Activated CD4-positive, alpha-beta T cell treated with anti-CD3 and anti-CD28 coated beads for 36 hours (primary cell): ENCODE measurements around the gene DPH7. TPM values are rescaled to one million over a fixed set of nuclear protein-coding genes. Genes with fewer than 3 reads are reported as not detected.
"Not testable (repeated sequence)": the region's sequence is repeated elsewhere in the genome, so short reads cannot be mapped to it uniquely, and the experiment has no call there.

Experiments
- ATAC-seq: fragments of 200-7000 bp; cut with Tn5 transposase; one replicate; pipeline ENCODE4 v1.10.0; 2021; ENCODE audit warnings: mild to moderate bottlenecking, moderate library complexity
- CTCF ChIA-PET: fragments of 350-600 bp; sonication (Branson Sonifier 250); formaldehyde crosslinking; loops from one replicate; lab custom pipeline; 2021; ENCODE audit warnings: antibody characterized with exemption; lab: Charles Lee
- POLR2A ChIA-PET: fragments of 350-600 bp; sonication (Branson Sonifier 250); formaldehyde crosslinking; loops from one replicate; lab custom pipeline; 2021; ENCODE audit warnings: antibody characterized with exemption, inconsistent platforms; lab: Charles Lee
- DNase-seq: peaks from one replicate; pipeline ENCODE4 v3.0.0-alpha.2; 2020
- H3K27ac Mint-ChIP-seq: one replicate; pipeline ENCODE4 v1.8.0; 2021; ENCODE audit warnings: mixed read lengths
- H3K27me3 Mint-ChIP-seq: one replicate; pipeline ENCODE4 v1.8.0; 2021; ENCODE audit warnings: mixed read lengths
- H3K36me3 Mint-ChIP-seq: one replicate; pipeline ENCODE4 v1.8.0; 2021; ENCODE audit warnings: low read depth, mixed read lengths
- H3K4me1 Mint-ChIP-seq: one replicate; pipeline ENCODE4 v1.8.0; 2021; ENCODE audit warnings: mixed read lengths
- H3K4me3 Mint-ChIP-seq: one replicate; pipeline ENCODE4 v1.8.0; 2021; ENCODE audit warnings: mild to moderate bottlenecking, moderate library complexity, mixed read lengths
- H3K9me3 Mint-ChIP-seq: one replicate; pipeline ENCODE4 v1.8.0; 2021; ENCODE audit warnings: low read depth, mixed read lengths
- intact Hi-C, 2 experiments: fragments of 100-400 bp; cut with DNase I in 1 of 2; cut with micrococcal nuclease in 1 of 2; formaldehyde crosslinking; loops; one replicate each; pipeline versions ENCODE4 v1.14.2 to v1.15.1; 2022 to 2024; cut with DNase I, micrococcal nuclease
- total RNA-seq, 2 experiments: library from RNA; stranded (reverse); gene quantifications; one replicate each; pipeline ENCODE4 v1.2.3, GENCODE V29; 2021

The DPH7 gene
- total RNA-seq, 2 experiments from 2014 or later: 23.5 to 29.1 TPM

DNA sequence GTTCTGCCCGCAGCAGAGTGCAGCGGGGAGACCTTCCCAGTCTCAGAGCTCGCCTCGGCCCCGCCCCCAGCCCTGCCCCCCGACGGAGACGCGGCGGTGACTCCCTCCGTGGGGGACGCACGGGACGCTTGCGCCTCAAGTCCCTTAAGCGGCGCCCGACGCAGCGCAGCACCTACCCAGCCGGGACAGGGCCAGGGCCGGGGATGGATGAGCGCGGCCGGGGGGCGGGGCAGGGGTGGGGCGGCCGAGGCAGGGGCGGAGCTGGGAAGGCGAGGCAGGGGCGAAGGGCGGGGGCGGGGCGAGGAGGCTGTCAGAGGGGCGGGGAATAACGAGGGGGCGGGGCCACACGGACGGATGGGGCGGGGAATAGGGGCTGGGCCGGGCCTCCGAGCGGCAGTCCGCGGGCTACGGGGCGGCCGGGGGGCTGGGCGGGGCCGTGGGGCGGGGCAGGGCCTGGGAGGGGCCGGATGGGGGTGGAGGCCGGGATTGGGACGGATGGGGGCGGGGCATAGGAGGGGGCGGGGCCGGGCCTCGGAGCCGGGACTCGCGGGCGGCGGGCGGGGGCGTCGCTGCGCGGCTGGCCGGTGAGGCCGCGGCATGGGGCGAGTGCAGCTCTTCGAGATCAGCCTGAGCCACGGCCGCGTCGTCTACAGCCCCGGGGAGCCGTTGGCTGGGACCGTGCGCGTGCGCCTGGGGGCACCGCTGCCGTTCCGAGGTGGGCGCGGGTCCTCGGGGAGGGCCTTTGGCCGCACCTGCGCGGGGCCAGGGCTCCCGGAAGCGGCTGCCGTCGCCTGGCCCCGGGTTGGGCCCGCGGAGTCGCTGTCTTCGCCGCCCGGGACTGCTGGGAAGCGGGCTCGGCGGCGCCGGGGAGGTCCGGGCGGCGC lies 26.6 kb upstream of the DPH7 start, which contains the start of gene ARRDC1:
Gene ARRDC1, plus strand, starts transcription at position 566 of the 884 bp plus-strand sequence. Its CDS starts 32 bp downstream, at position 598.
- peak; percentile 97 for DNase-seq
- Mint-ChIP-seq H3K9me3 (no peaks in the 10 kb centered on the region), H3K4me1 (peaks cover 24% of the 10 kb centered on the region), H3K4me3 (peak within 1 kb of the TSS; percentile 76), H3K36me3 (no peaks in the 10 kb centered on the region), H3K27ac (no peak within 1 kb of the TSS), H3K27me3 (no peaks in the 10 kb centered on the region)
- intact Hi-C loops: loop anchor here (1.0 to 2.0 kb wide), 12 partner anchors 13 to 815 kb away; partner anchors contain the start of genes ZMYND19 (in 2 of the 2), DPH7 (in 1 of the 2), EXD3 (in 1 of the 2) and MRPL41 (in 1 of the 2)
- POLR2A ChIA-PET: interaction anchor here (0.8 to 1.1 kb wide), 2 partner anchors 13 to 15 kb away, joined by 4 to 5 read pairs; partner anchors contain the start of genes EHMT1 and ZMYND19
- ATAC-seq: peak; percentile 92
- CTCF ChIA-PET: no interaction called here

DNA sequence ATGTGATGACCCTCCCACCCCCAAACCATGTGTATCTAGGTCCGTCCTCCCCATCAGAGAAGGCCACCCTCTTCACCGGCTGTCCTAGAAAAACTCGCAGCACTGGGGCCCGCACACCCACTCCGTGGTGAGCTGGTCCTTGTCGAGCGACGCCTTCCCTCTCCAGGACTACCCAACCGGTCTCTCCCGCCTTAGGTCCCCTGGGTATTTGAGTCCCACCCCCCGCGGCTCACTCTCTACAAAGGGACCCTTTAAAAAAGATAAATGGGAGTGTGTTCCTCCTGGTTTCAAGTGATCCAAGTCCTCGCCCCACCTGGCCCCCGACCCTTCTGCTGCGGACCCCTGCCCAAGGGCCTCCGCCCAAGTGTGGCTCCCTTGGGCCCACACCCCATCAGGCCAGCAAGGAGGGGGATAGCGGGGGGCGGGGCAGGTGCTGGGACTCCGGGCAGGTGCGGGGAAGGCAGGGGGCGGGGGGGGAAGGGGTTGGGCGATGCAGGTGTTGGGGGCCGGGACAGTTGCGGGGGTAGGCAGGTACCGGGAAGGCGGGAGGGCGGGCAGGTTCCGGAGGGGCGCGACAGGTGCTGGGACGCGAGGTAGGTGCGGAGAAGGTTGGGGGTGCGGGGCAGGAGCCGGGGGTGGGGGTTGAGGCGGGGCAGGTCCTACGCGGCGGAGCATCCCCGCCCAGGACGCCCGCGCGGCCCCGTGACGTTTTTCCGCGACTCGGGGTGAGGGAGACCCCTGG lies 25.8 kb upstream of the DPH7 start:
- H3K4me3 Mint-ChIP-seq: peak overlapping the region; percentile 17
- H3K4me1 Mint-ChIP-seq: peaks cover 24% of the 10 kb centered on the region
- H3K36me3 Mint-ChIP-seq: no peaks in the 10 kb centered on the region
- ATAC-seq (no peak), DNase-seq (no peak)
- H3K27ac Mint-ChIP-seq: no peak overlapping the region
- intact Hi-C loops: loop anchor here (1.0 to 2.0 kb wide), 12 partner anchors 14 to 814 kb away; partner anchors contain the start of genes ZMYND19 (in 2 of the 2), DPH7 (in 1 of the 2), EXD3 (in 1 of the 2) and MRPL41 (in 1 of the 2)
- no peaks in the 10 kb centered on the region for H3K27me3 Mint-ChIP-seq
- CTCF ChIA-PET: no interaction called here
- POLR2A ChIA-PET: interaction anchor here (1.1 kb wide), 1 partner anchor 14 kb away, joined by 5 read pairs; the partner anchor contains the start of gene EHMT1
- no peaks in the 10 kb centered on the region for H3K9me3 Mint-ChIP-seq

DNA sequence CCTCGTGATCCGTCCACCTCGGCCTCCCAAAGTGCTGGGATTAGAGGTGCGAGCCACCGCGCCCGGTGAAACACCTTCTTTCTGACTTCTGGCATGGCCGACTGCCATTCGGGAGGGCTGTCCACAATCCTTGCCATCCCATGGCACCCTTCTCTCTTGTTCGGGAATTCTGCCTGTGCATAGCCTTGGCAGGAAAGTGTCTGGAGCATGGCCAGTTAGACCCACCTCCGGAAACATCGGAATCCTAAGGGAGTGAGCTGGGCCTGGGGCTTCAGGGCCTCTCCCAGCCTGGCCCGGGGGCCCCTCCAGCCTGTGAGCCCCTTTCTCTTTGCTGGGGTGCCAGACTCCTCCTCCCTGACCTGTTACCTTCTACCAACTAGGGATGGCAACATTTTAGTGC lies 25.2 kb upstream of the DPH7 start:
- no peaks in the 10 kb centered on the region for H3K27me3 Mint-ChIP-seq
- intact Hi-C loops: loop anchor here in 1 of 2 experiments (2.0 kb wide), 1 partner anchor 813 kb away; the partner anchor contains the start of gene TMEM141
- ATAC-seq: no peak
- DNase-seq: no peak
- CTCF ChIA-PET: interaction anchor here (0.6 kb wide), 1 partner anchor 24 kb away, joined by 3 read pairs; no protein-coding TSS in a partner anchor
- no peak overlapping the region for H3K27ac Mint-ChIP-seq
- H3K9me3 Mint-ChIP-seq: no peaks in the 10 kb centered on the region
- no peaks in the 10 kb centered on the region for H3K36me3 Mint-ChIP-seq
- POLR2A ChIA-PET: no interaction called here
- peak overlapping the region; percentile 17 for H3K4me3 Mint-ChIP-seq
- peaks cover 24% of the 10 kb centered on the region for H3K4me1 Mint-ChIP-seq

DNA sequence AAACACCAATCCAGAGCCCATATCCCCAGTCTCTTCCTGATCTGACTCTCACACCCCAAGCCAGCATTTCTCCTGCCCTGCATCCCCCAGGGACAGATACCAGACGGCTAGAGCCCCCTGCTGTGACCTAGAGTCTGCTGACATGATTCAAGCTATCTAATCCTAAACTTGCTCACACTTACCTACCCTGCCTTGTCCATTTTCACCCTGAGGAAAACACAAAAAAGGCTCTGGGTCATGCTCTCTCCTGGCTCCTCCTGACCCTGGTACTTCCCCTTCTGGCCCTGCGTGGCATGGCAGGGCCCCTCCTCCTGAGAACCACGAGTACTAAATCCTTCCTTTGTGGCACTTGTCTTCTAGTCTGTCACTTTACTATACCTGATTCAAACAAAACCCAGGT lies 23.9 kb upstream of the DPH7 start:
- CTCF ChIA-PET: no interaction called here
- Mint-ChIP-seq H3K27ac (no peak overlapping the region), H3K27me3 (no peaks in the 10 kb centered on the region), H3K9me3 (no peaks in the 10 kb centered on the region), H3K36me3 (no peaks in the 10 kb centered on the region), H3K4me3 (no peak overlapping the region), H3K4me1 (peaks cover 20% of the 10 kb centered on the region)
- POLR2A ChIA-PET: interaction anchor here (0.6 kb wide), 1 partner anchor 362 kb away, joined by 3 read pairs; the partner anchor contains the start of gene TUBB4B
- no peak for DNase-seq
- ATAC-seq: no peak
- intact Hi-C loops: no loop called here

DNA sequence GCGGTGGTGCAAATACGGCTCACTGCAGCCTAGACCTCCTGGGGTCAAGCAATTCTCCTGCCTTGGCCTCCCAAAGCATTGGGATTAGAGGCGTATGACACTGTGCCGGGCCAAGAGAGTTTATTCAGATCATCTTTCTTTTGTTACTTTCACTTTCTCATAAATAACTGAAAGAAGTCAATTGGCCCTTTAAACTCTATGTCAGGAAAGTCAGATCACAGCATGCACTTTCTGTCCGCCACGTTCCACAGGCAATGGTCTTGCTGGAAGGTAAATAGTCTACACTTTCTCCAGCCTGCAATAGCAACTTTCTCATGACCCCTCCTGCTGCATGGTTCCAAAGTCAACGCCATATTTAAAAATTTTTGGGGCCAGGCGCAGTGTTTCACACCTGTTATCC lies 20.2 kb upstream of the DPH7 start:
- DNase-seq: no peak
- H3K36me3 Mint-ChIP-seq: no peaks in the 10 kb centered on the region
- POLR2A ChIA-PET: no interaction called here
- intact Hi-C loops: no loop called here
- no peak overlapping the region for H3K4me3 Mint-ChIP-seq
- H3K27ac Mint-ChIP-seq: no peak overlapping the region
- CTCF ChIA-PET: no interaction called here
- peaks cover 8% of the 10 kb centered on the region for H3K4me1 Mint-ChIP-seq
- no peak for ATAC-seq
- no peaks in the 10 kb centered on the region for H3K27me3 Mint-ChIP-seq
- no peaks in the 10 kb centered on the region for H3K9me3 Mint-ChIP-seq

DNA sequence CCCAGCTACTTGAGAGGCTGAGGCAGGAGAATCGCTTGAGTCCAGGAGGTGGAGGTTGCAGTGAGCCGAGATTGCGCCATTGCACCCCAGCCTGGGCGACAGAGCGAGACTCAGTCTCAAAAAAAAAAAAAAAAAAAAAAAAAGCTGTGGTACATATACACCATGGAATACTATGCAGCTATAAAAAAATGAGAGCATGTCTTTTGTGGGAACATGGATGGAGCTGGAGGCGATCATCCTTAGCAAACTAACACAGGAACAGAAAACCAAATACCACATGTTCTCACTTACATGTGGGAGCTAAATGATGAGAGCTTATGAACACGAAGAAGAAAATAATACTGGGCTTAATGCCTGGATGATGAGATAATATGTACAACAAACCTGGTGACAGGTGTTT lies 17.9 kb upstream of the DPH7 start:
- POLR2A ChIA-PET, H3K27me3 Mint-ChIP-seq, H3K9me3 Mint-ChIP-seq, DNase-seq, CTCF ChIA-PET, H3K27ac Mint-ChIP-seq, intact Hi-C loops, ATAC-seq, H3K4me1 Mint-ChIP-seq, H3K4me3 Mint-ChIP-seq, H3K36me3 Mint-ChIP-seq: not testable (repeated sequence)

DNA sequence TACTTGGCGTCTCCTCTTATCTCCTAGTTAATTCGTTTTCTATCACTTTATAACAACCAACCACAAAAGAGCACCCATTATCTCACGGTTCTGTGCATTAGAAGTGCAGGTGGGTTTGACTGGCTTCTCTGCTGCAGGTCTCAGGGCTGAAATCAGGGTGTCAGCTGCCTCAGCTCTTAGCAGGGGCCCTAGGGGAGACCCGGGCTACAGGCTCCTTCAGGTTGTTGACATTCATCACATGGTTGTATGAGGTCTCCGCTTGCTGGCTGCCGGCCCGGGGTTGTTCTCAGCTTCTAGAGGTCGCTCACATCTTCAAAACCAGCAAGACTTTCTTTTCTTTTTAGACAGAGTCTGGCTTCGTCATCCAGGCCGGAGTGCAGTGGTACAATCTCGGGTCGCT lies 14.5 kb upstream of the DPH7 start:
- H3K4me1 Mint-ChIP-seq: peaks cover 11% of the 10 kb centered on the region
- no peak overlapping the region for H3K27ac Mint-ChIP-seq
- ATAC-seq (no peak), DNase-seq (no peak)
- no peaks in the 10 kb centered on the region for H3K27me3 Mint-ChIP-seq
- intact Hi-C loops: no loop called here
- H3K9me3 Mint-ChIP-seq: no peaks in the 10 kb centered on the region
- POLR2A ChIA-PET: no interaction called here
- no peak overlapping the region for H3K4me3 Mint-ChIP-seq
- CTCF ChIA-PET: interaction anchor here (0.7 kb wide), 2 partner anchors 51 to 803 kb away, joined by 3 read pairs; partner anchors contain the start of gene TMEM141
- peaks cover 4% of the 10 kb centered on the region for H3K36me3 Mint-ChIP-seq

DNA sequence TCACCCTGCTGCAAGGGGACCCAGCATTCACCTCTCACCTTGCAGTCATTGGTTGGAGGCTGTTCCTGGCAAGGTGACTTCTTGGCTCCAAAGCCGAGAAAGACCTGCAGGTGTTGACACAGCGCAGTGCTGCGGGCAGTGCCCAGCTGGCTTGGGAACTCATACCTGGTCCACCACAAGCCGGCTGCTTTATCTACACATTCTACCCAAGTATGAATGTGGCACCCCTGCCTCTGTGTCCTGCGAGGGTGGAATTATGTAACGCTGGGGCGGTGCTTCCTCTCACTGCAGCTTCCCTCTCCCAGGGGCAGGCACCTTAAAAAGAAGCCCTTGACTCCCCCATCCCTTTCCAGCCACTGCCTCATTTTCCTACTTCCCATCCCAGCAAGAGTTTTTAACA lies 14.0 kb upstream of the DPH7 start:
- ChIA-PET POLR2A (interaction anchor here (0.6 kb wide), 1 partner anchor 14 kb away, joined by 4 read pairs; no protein-coding TSS in a partner anchor), CTCF (interaction anchor here (0.7 kb wide), 1 partner anchor 51 kb away, joined by 3 read pairs; no protein-coding TSS in a partner anchor)
- Mint-ChIP-seq H3K36me3 (peaks cover 8% of the 10 kb centered on the region), H3K9me3 (no peaks in the 10 kb centered on the region), H3K27me3 (no peaks in the 10 kb centered on the region), H3K4me3 (no peak overlapping the region), H3K4me1 (peaks cover 15% of the 10 kb centered on the region), H3K27ac (no peak overlapping the region)
- ATAC-seq (no peak), DNase-seq (no peak)
- intact Hi-C loops: no loop called here

DNA sequence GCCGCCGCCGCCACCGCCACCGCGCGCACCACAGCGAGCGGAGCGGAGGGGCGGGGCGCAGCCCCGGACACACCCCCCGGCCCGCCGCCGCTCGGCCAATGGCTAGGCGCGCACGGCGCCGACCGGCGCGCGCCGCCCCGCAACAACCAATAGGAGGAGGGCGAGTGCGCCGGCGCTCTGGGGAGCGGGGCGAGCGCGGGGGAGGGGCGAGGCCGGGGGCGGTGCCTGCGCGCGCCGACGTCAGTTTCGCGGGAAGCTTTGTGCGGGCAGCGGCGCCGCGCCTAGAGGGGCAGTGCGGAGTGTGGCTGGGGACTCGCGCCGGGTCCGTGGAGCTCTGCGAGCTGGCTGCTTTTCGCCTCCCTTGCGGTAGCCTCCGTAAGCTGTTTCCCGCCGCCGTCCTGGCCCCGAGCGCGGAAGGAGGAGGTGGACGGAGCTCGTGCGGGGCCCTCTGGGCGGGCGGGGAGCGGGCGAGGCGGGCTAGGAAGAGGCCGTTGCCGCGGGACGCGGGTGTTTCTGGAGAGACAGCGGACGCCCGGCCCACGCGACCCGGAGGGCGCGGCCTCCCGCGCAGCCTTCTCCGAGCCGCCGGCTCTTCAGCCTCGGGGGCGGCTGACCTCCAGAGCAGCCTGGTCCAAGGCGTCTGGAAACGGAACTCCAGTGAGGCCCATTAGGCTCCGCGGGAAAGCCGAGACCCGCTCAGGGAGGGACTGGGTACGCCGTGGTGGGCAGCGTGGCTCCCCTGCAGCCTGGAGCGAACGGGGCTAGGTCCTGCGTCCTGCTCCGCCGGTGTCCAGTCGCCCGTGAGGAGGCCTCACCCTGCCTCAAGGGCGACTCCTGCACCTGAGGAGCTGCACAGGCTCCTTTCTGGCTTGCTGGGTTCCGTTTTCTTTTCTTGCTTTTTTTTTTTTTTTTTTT lies 12.0 kb upstream of the DPH7 start, which contains the start of gene ZMYND19:
Gene ZMYND19, minus strand, starts transcription at position 44 of the 915 bp plus-strand sequence. CDS start 249 bp downstream, outside the sequence.
- DNase-seq (peak; percentile 94), ATAC-seq (peak; percentile 97)
- Mint-ChIP-seq H3K36me3 (peaks cover 26% of the 10 kb centered on the region), H3K4me3 (peak within 1 kb of the TSS; percentile 87), H3K4me1 (peaks cover 17% of the 10 kb centered on the region), H3K9me3 (no peaks in the 10 kb centered on the region), H3K27me3 (no peaks in the 10 kb centered on the region), H3K27ac (peak within 1 kb of the TSS; percentile 95)
- intact Hi-C loops: loop anchor here (1.0 to 2.0 kb wide), 7 partner anchors 12 to 167 kb away; partner anchors contain the start of genes ARRDC1 (in 2 of the 2), DPH7 (in 1 of the 2), EHMT1 (in 1 of the 2) and EXD3 (in 1 of the 2)
- ChIA-PET POLR2A (interaction anchor here (0.7 to 1.6 kb wide), 3 partner anchors 15 to 432 kb away, joined by 3 to 5 read pairs (median 4); partner anchors contain the start of gene ARRDC1), CTCF (interaction anchor here (0.5 to 2.0 kb wide), 2 partner anchors 11 to 283 kb away, joined by 3 to 6 read pairs; partner anchors contain the start of gene DPH7)

DNA sequence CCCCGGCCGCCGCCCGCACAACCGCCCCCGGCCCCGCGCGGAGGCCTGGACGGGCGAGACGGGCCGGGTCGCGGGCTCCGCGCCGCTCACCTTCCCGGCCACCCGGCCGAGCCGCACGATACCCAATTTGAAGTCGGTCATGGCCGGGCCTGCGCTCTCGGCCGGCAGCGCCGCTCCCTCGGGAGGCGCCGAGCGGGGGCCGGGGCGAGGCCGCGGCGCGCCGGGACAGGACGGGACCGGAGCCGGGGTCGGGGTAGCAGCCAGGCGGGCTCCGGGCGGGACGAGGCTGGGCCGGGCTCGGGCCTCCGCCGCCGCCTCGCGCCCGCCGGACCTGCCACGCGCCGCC lies 11.4 kb upstream of the DPH7 start:
- no peak overlapping the region for H3K27ac Mint-ChIP-seq
- CTCF ChIA-PET: interaction anchor here (2.0 kb wide), 1 partner anchor 11 kb away, joined by 6 read pairs; the partner anchor contains the start of gene DPH7

More for the DNA sequence above, 11.4 kb upstream of the DPH7 start:
- DNase-seq (no peak), ATAC-seq (peak; percentile 22)
- POLR2A ChIA-PET: interaction anchor here (1.3 to 1.6 kb wide), 2 partner anchors 15 to 38 kb away, joined by 4 to 5 read pairs; partner anchors contain the start of gene ARRDC1
- Mint-ChIP-seq H3K36me3 (peaks cover 26% of the 10 kb centered on the region), H3K4me1 (peaks cover 17% of the 10 kb centered on the region), H3K4me3 (no peak overlapping the region), H3K9me3 (no peaks in the 10 kb centered on the region), H3K27me3 (no peaks in the 10 kb centered on the region)
- intact Hi-C loops: loop anchor here (1.0 to 2.0 kb wide), 7 partner anchors 12 to 167 kb away; partner anchors contain the start of genes ARRDC1 (in 2 of the 2), DPH7 (in 1 of the 2), EHMT1 (in 1 of the 2) and EXD3 (in 1 of the 2)
